HEK293T (cell line): ENCODE measurements around the gene PFDN5.
A peak's percentile ranks its signal among the peaks of the same experiment; 100 is the strongest.

ENCODE experiments used
- CTCF ChIA-PET: fragments of 350-600 bp; formaldehyde crosslinking; extraction: SDS; loops from one replicate; lab custom pipeline; 2021; ENCODE audit warnings: antibody characterized with exemption, inconsistent platforms; lab: Yijun Ruan, JAX
- POLR2A ChIA-PET: fragments of 350-600 bp; formaldehyde crosslinking; extraction: SDS; loops from one replicate; lab custom pipeline; 2020; ENCODE audit warnings: antibody characterized with exemption, inconsistent platforms; lab: Yijun Ruan, JAX
- DNase-seq: peaks from one replicate; pipeline ENCODE4 v3.0.0; 2012; ENCODE audit warnings: mixed read lengths; ENCODE audit errors: extremely low spot score
- ARNT ChIP-seq: fragments of 450-650 bp; IDR thresholded peaks from 2 replicates; pipeline ENCODE4 v1.6.1; 2017; ENCODE audit warnings: mild to moderate bottlenecking
- BHLHE40 ChIP-seq: fragments of 450-650 bp; IDR thresholded peaks from 2 replicates; pipeline ENCODE4 v1.6.1; 2016; ENCODE audit warnings: mild to moderate bottlenecking, moderate library complexity, borderline replicate concordance
- CTBP1 ChIP-seq: fragments of 450-650 bp; IDR thresholded peaks from 2 replicates; pipeline ENCODE4 v1.6.1; 2016; ENCODE audit warnings: borderline replicate concordance
- ELF4 ChIP-seq: fragments of 450-650 bp; IDR thresholded peaks from 2 replicates; pipeline ENCODE4 v1.6.1; 2017; ENCODE audit warnings: antibody characterized with exemption
- FOXA1 ChIP-seq: fragments of 450-650 bp; IDR thresholded peaks from 2 replicates; pipeline ENCODE4 v1.6.1; 2016; ENCODE audit warnings: mild to moderate bottlenecking
- FOXK2 ChIP-seq: fragments of 450-650 bp; IDR thresholded peaks from 2 replicates; pipeline ENCODE4 v1.6.1; 2016; ENCODE audit warnings: mild to moderate bottlenecking
- FOXM1 ChIP-seq: fragments of 450-650 bp; IDR thresholded peaks from 2 replicates; pipeline ENCODE4 v1.6.1; 2017; ENCODE audit warnings: mild to moderate bottlenecking, borderline replicate concordance
- HDGF ChIP-seq: fragments of 450-650 bp; IDR thresholded peaks from 2 replicates; pipeline ENCODE4 v1.6.1; 2017; ENCODE audit warnings: antibody characterized with exemption, borderline replicate concordance
- L3MBTL2 ChIP-seq: fragments of 450-650 bp; conservative IDR thresholded peaks from 2 replicates; pipeline ENCODE4 v1.6.1; 2016; ENCODE audit warnings: mild to moderate bottlenecking
- LEF1 ChIP-seq: fragments of 450-650 bp; IDR thresholded peaks from 2 replicates; pipeline ENCODE4 v1.6.1; 2017; ENCODE audit warnings: mild to moderate bottlenecking, borderline replicate concordance
- NFRKB ChIP-seq: fragments of 450-650 bp; IDR thresholded peaks from 2 replicates; pipeline ENCODE4 v1.6.1; 2016; ENCODE audit warnings: mild to moderate bottlenecking, moderate library complexity
- PKNOX1 ChIP-seq: fragments of 450-650 bp; IDR thresholded peaks from 2 replicates; pipeline ENCODE4 v1.6.1; 2016
- SP1 ChIP-seq: fragments of 450-650 bp; IDR thresholded peaks from 2 replicates; pipeline ENCODE4 v1.6.1; 2017
- SUZ12 ChIP-seq: fragments of 450-650 bp; IDR thresholded peaks from 2 replicates; pipeline ENCODE4 v1.6.1; 2016; ENCODE audit warnings: mild to moderate bottlenecking
- TARDBP ChIP-seq: fragments of 450-650 bp; IDR thresholded peaks from 2 replicates; pipeline ENCODE4 v1.6.1; 2016
- ZNF384 ChIP-seq: fragments of 450-650 bp; IDR thresholded peaks from 2 replicates; pipeline ENCODE4 v1.6.1; 2016

The PFDN5 gene

GRCh38 chr12:53279888-53280498 lies 15.3 kb upstream of the PFDN5 start:
- CTCF ChIA-PET, result interaction anchor here (0.9 to 1.1 kb wide), 2 partner anchors 66 to 68 kb away, joined by 3 read pairs; no protein-coding TSS in a partner anchor

GRCh38 chr12:53286448-53286847 lies 8.9 kb upstream of the PFDN5 start:
- no peak for DNase-seq
- TF ChIP-seq L3MBTL2, result no peak
- TF ChIP-seq ZNF384, result no peak
- TF ChIP-seq ELF4, result no peak
- no peak for TF ChIP-seq FOXM1
- no peak for TF ChIP-seq FOXA1
- POLR2A ChIA-PET, result interaction anchor here (1.0 kb wide), 1 partner anchor 35 kb away, joined by 3 read pairs; a partner anchor contains a TSS
- CTCF ChIA-PET, result interaction anchor here (1.3 kb wide), 1 partner anchor 74 kb away, joined by 3 read pairs; no protein-coding TSS in a partner anchor

More at GRCh38 chr12:53279888-53280498, 15.3 kb upstream of the PFDN5 start:
- POLR2A ChIA-PET, result interaction anchor here (0.8 to 3.2 kb wide), 3 partner anchors 12 to 41 kb away, joined by 3 to 15 read pairs (median 4); partner anchors contain the start of genes AAAS, ESPL1 and PFDN5
- TF ChIP-seq ARNT, result no peak
- no peak for TF ChIP-seq ZNF384
- no peak for TF ChIP-seq SP1
- TF ChIP-seq ELF4, result no peak
- TF ChIP-seq TARDBP, result no peak
- no peak for TF ChIP-seq BHLHE40
- TF ChIP-seq NFRKB, result no peak
- no peak for TF ChIP-seq CTBP1
- no peak for TF ChIP-seq SUZ12
- TF ChIP-seq LEF1, result no peak
- TF ChIP-seq L3MBTL2, result no peak
- TF ChIP-seq FOXK2, result no peak
- no peak for TF ChIP-seq FOXA1
- TF ChIP-seq FOXM1, result no peak
- TF ChIP-seq HDGF, result no peak
- no peak for TF ChIP-seq PKNOX1
- DNase-seq, result no peak

GRCh38 chr12:53287741-53288216 lies 7.6 kb upstream of the PFDN5 start:
- ChIA-PET CTCF (interaction anchor here (1.1 to 1.4 kb wide), 3 partner anchors 73 to 213 kb away, joined by 3 to 7 read pairs (median 5); partner anchors contain the start of gene TARBP2), POLR2A (no interaction called here)
- TF ChIP-seq ELF4 (no peak), ARNT (no peak), SUZ12 (no peak), ZNF384 (no peak), L3MBTL2 (no peak), NFRKB (no peak), FOXM1 (no peak), PKNOX1 (no peak), CTBP1 (no peak), SP1 (no peak), FOXK2 (no peak), TARDBP (no peak), FOXA1 (no peak), BHLHE40 (no peak), HDGF (no peak), LEF1 (no peak)
- peak; percentile 62 for DNase-seq

GRCh38 chr12:53288322-53288721 lies 7.0 kb upstream of the PFDN5 start:
- DNase-seq, result no peak
- ChIA-PET CTCF (interaction anchor here (0.8 to 1.4 kb wide), 4 partner anchors 73 to 213 kb away, joined by 3 to 7 read pairs (median 4); partner anchors contain the start of gene TARBP2), POLR2A (no interaction called here)
- no peak for TF ChIP-seq FOXK2
- no peak for TF ChIP-seq HDGF
- no peak for TF ChIP-seq PKNOX1
- TF ChIP-seq NFRKB, result no peak
- TF ChIP-seq BHLHE40, result no peak
- no peak for TF ChIP-seq ARNT
- no peak for TF ChIP-seq L3MBTL2
- no peak for TF ChIP-seq CTBP1
- no peak for TF ChIP-seq ZNF384
- TF ChIP-seq FOXA1, result no peak
- TF ChIP-seq FOXM1, result no peak

GRCh38 chr12:53289891-53290290 lies 5.5 kb upstream of the PFDN5 start:
- TF ChIP-seq FOXK2 (no peak), ELF4 (no peak), SP1 (no peak)
- no peak for DNase-seq
- POLR2A ChIA-PET, result interaction anchor here (1.2 kb wide), 1 partner anchor 31 kb away, joined by 7 read pairs; the partner anchor contains the start of gene AAAS
- CTCF ChIA-PET, result interaction anchor here (0.6 kb wide), 2 partner anchors 48 to 155 kb away, joined by 3 read pairs; a partner anchor contains a TSS
